ENCODE results near the gene MYADM.

MYADM gene

GRCh38 chr19:53909471-53910169 lies 41.9 kb downstream of the MYADM start:
- in situ Hi-C loops (cut with MboI; ENCODE audit: low sequenced_read_pairs): no loop called here

GRCh38 chr19:53910170-53910518 lies 42.5 kb downstream of the MYADM start:
- in situ Hi-C loops (cut with MboI; ENCODE audit: low sequenced_read_pairs): no loop called here

GRCh38 chr19:53912653-53913052 lies 45.0 kb downstream of the MYADM start:
- in situ Hi-C loops (cut with MboI; ENCODE audit: low sequenced_read_pairs): no loop called here

GRCh38 chr19:53915000-53915399 lies 47.3 kb downstream of the MYADM start:
- in situ Hi-C loops (cut with MboI; ENCODE audit: low sequenced_read_pairs): no loop called here

GRCh38 chr19:53916004-53916403 lies 48.3 kb downstream of the MYADM start:
- in situ Hi-C loops (cut with MboI; ENCODE audit: low sequenced_read_pairs): no loop called here

GRCh38 chr19:53917356-53917755 lies 49.7 kb downstream of the MYADM start:
- in situ Hi-C loops (cut with MboI; ENCODE audit: low sequenced_read_pairs): no loop called here

Data from HL-60/S4 (cell line).